Loucy (cell line): Measurements from ENCODE around the gene CCDC66.

Experiments
- H2AFZ ChIP-seq: fragments of 200-600 bp; sonication (generic); 2 replicates; pipeline ENCODE4 v1.6.0; 2016; ENCODE audit warnings: antibody characterized with exemption, mild to moderate bottlenecking, low read length, moderate library complexity
- H3F3A ChIP-seq: fragments of 200-600 bp; 2 replicates; pipeline ENCODE4 v1.6.0; 2016; ENCODE audit warnings: antibody characterized with exemption, low read depth, mild to moderate bottlenecking
- H3K27me3 ChIP-seq: fragments of 200-600 bp; sonication (generic); 2 replicates; pipeline ENCODE4 v1.6.1; 2014; ENCODE audit warnings: low read length, mild to moderate bottlenecking; ENCODE audit not compliant: insufficient read depth, poor library complexity, severe bottlenecking
- H3K36me3 ChIP-seq: fragments of 200-600 bp; sonication (generic); 2 replicates; pipeline ENCODE4 v1.6.1; 2016; ENCODE audit warnings: low read length; ENCODE audit not compliant: insufficient read depth
- H3K4me1 ChIP-seq: fragments of 200-600 bp; sonication (generic); 2 replicates; pipeline ENCODE4 v1.5.1; 2014; ENCODE audit warnings: low read length, mild to moderate bottlenecking; ENCODE audit not compliant: insufficient read depth, poor library complexity, severe bottlenecking
- H3K4me2 ChIP-seq: fragments of 200-600 bp; sonication (generic); 2 replicates; pipeline ENCODE4 v1.6.0; 2014; ENCODE audit warnings: antibody characterized with exemption, low read length, low read depth, mild to moderate bottlenecking; ENCODE audit not compliant: poor library complexity, severe bottlenecking
- H3K4me3 ChIP-seq: fragments of 200-600 bp; sonication (generic); 2 replicates; pipeline ENCODE4 v1.5.1; 2014; ENCODE audit warnings: low read length, mild to moderate bottlenecking, mixed read lengths; ENCODE audit not compliant: poor library complexity, severe bottlenecking
- H3K79me2 ChIP-seq: fragments of 200-600 bp; sonication (generic); 2 replicates; pipeline ENCODE4 v1.6.1; 2014; ENCODE audit warnings: low read length; ENCODE audit not compliant: insufficient read depth
- H3K9ac ChIP-seq: fragments of 200-600 bp; sonication (generic); 2 replicates; pipeline ENCODE4 v1.6.0; 2014; ENCODE audit warnings: mild to moderate bottlenecking, low read depth, low read length, moderate library complexity; ENCODE audit not compliant: poor library complexity, severe bottlenecking
- H3K9me2 ChIP-seq: fragments of 200-600 bp; sonication (generic); replicated peaks from 2 replicates; pipeline ENCODE4 v1.6.1; 2016; ENCODE audit warnings: low read depth, low read length, mixed read lengths
- H3K9me3 ChIP-seq: fragments of 200-600 bp; sonication (generic); 2 replicates; pipeline ENCODE4 v1.6.1; 2014; ENCODE audit warnings: mild to moderate bottlenecking, antibody characterized with exemption, low read length, low read depth; ENCODE audit not compliant: insufficient read depth
- H4K20me1 ChIP-seq: fragments of 200-600 bp; sonication (generic); 2 replicates; pipeline ENCODE4 v1.6.0; 2014; ENCODE audit warnings: antibody characterized with exemption, low read length, mild to moderate bottlenecking; ENCODE audit not compliant: insufficient read depth, poor library complexity, severe bottlenecking
- EZH2phosphoT487 ChIP-seq: fragments of 200-600 bp; IDR thresholded peaks from 2 replicates; pipeline ENCODE4 v1.6.1; 2018; ENCODE audit warnings: antibody characterized with exemption, mild to moderate bottlenecking, moderate library complexity, borderline replicate concordance
- TF ChIP-seq, protein P1 (sequence below): fragments of 200-600 bp; sonication (generic); conservative IDR thresholded peaks from 2 replicates; pipeline ENCODE4 v1.5.1; 2014; ENCODE audit warnings: mild to moderate bottlenecking, antibody characterized with exemption, low read length

CCDC66 gene

GRCh38 chr3:56616478-56617006, 59.6 kb downstream of the CCDC66 start:
- H3F3A ChIP-seq, result no peaks in the 10 kb centered on the region
- no peaks in the 10 kb centered on the region for H4K20me1 ChIP-seq
- no peak overlapping the region for H2AFZ ChIP-seq
- peaks cover 86% of the 10 kb centered on the region for H3K36me3 ChIP-seq
- peaks cover 6% of the 10 kb centered on the region; the same call in 1 of the 2 replicates for H3K79me2 ChIP-seq
- no peaks in the 10 kb centered on the region for H3K9me3 ChIP-seq
- TF ChIP-seq, protein P1, sequence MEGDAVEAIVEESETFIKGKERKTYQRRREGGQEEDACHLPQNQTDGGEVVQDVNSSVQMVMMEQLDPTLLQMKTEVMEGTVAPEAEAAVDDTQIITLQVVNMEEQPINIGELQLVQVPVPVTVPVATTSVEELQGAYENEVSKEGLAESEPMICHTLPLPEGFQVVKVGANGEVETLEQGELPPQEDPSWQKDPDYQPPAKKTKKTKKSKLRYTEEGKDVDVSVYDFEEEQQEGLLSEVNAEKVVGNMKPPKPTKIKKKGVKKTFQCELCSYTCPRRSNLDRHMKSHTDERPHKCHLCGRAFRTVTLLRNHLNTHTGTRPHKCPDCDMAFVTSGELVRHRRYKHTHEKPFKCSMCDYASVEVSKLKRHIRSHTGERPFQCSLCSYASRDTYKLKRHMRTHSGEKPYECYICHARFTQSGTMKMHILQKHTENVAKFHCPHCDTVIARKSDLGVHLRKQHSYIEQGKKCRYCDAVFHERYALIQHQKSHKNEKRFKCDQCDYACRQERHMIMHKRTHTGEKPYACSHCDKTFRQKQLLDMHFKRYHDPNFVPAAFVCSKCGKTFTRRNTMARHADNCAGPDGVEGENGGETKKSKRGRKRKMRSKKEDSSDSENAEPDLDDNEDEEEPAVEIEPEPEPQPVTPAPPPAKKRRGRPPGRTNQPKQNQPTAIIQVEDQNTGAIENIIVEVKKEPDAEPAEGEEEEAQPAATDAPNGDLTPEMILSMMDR, result no peak
- no peak for TF ChIP-seq EZH2phosphoT487
- H3K9me2 ChIP-seq, result no peaks in the 10 kb centered on the region
- H3K4me1 ChIP-seq, result no peaks in the 10 kb centered on the region
- no peak overlapping the region for H3K9ac ChIP-seq
- no peak overlapping the region for H3K4me3 ChIP-seq
- no peaks in the 10 kb centered on the region for H3K27me3 ChIP-seq
- H3K4me2 ChIP-seq, result no peak overlapping the region

GRCh38 chr3:56620371-56620770, 63.4 kb downstream of the CCDC66 start:
- no peaks in the 10 kb centered on the region for H3K27me3 ChIP-seq
- no peak overlapping the region for H3K9ac ChIP-seq
- TF ChIP-seq EZH2phosphoT487, result no peak
- TF ChIP-seq, protein P1, result no peak
- H3K36me3 ChIP-seq, result peaks cover 91% of the 10 kb centered on the region
- H4K20me1 ChIP-seq, result no peaks in the 10 kb centered on the region
- no peak overlapping the region for H3K4me3 ChIP-seq
- H3K9me3 ChIP-seq, result no peaks in the 10 kb centered on the region
- no peaks in the 10 kb centered on the region for H3K9me2 ChIP-seq
- no peaks in the 10 kb centered on the region for H3F3A ChIP-seq
- H3K79me2 ChIP-seq, result no peaks in the 10 kb centered on the region
- H2AFZ ChIP-seq, result no peak overlapping the region
- H3K4me1 ChIP-seq, result no peaks in the 10 kb centered on the region
- no peak overlapping the region for H3K4me2 ChIP-seq

DNA sequence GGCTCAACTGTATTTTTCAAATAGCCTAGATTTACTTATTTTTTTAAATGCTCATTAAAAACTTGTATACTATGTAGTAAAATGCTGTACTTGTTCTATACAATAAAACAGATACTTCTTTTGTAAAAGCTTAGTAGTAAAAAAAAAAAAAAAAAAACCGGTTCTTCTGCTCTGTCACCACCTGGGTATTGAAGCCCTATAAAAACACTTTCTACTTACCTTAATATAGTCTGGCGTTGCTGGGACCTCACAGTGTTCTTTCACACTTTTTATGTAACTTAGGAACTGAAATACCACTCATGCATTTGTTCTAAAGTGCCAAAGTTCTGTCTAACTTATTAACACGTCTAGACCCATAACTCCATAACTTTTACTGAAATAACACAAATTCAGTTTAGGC, 64.7 kb downstream of the CCDC66 start:
- Histone ChIP-seq H3K36me3 (peaks cover 87% of the 10 kb centered on the region), H3K9me2 (no peaks in the 10 kb centered on the region), H4K20me1 (no peaks in the 10 kb centered on the region), H3K4me2 (no peak overlapping the region), H3F3A (no peaks in the 10 kb centered on the region), H3K27me3 (no peaks in the 10 kb centered on the region), H3K9me3 (no peaks in the 10 kb centered on the region), H2AFZ (no peak overlapping the region), H3K79me2 (no peaks in the 10 kb centered on the region), H3K4me3 (no peak overlapping the region), H3K4me1 (no peaks in the 10 kb centered on the region), H3K9ac (no peak overlapping the region)
- TF ChIP-seq EZH2phosphoT487, result no peak
- TF ChIP-seq, protein P1, result no peak
